D341Med (cell line): ENCODE data around the gene RDH8.

ENCODE experiments used
- DNase-seq: peaks from one replicate; pipeline ENCODE4 v3.0.0; 2012; ENCODE audit warnings: low spot score

Gene RDH8

DNA sequence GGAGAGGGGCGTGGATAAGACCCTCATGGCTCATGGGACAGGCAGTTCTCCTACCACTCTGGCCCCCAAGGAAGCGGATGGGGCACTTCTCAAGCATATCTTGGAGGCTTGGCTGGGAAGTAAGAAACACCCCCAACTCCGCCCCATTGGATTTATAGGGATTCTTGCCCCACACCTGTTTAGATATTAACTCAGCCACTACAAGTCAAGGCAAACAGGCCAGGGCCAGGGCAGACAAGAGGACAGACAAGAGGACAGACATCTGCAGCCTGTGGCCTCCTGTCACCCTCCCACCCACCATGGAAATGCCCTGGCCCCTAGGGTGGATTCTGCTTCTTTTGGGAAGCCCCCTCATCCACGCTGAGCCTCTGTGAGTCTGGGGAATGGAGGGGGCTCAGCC lies 24.1 kb downstream of the RDH8 start:
- no peak for DNase-seq

DNA sequence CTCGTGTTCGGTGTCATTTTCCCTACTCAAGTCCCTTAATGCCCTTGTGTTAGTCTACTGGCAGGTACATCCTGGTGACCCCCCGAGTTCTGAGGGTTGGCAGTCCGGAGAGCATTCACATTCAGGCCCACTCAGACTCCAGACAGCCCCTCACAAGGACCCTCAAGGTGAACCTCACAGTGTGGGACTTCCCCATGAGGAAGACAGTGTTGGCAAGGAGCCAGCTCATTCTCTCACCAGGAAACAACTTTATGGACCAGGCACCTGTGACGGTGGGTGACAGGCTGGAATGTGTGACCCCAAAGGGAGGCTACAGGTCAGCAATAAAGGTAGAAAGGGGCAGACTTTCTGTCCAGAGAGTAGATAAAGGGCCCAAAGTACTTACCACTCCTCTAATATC lies 24.5 kb downstream of the RDH8 start:
- DNase-seq: no peak

DNA sequence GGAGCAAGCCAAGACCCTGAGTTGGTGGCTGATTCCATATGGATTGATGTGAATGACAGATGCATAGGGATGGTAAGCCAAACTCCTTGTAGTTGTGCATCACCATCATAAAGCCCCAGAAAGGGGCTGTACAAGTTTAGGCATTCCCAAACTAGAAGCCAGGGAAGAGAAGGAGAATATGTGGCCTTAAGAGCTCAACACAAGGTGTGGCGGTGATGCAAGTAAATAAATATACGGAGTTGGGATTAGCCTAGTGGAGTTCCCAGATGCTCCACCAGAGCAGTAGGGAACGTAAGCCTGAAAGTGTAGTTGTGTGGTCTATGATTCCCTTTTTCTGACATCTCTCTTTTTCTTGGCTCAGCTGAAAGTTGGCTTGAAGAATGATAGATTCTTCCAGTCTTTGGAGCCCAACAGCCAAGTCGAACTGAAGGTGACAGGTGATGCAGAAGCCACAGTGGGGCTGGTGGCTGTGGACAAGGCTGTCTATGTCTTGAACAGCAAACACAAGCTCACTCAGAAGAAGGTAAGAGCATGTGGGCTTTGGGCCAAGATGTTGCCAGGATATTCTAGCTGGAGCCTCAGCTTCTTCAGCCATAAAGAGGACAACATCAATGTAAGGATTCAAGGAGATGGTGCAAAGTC lies 30.1 kb downstream of the RDH8 start:
- no peak for DNase-seq

DNA sequence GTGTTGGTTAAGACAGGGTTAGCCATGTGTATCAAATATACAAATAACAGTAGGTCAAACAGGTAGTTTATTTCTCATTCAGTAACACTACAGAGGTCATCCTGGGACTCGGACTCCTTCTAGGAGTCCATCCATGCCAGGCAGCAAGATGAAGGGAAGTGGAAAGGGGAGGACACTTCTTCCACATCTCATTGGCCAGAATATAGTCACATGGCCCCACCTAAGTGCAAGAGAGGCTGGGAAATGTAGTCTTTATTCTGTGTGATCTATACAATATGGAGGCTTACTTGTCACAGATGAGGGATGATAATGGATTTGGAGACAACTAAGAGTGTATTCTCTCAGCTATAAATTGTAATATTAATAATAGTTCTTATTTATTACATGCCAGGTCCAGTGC lies 31.1 kb downstream of the RDH8 start:
- DNase-seq: no peak

DNA sequence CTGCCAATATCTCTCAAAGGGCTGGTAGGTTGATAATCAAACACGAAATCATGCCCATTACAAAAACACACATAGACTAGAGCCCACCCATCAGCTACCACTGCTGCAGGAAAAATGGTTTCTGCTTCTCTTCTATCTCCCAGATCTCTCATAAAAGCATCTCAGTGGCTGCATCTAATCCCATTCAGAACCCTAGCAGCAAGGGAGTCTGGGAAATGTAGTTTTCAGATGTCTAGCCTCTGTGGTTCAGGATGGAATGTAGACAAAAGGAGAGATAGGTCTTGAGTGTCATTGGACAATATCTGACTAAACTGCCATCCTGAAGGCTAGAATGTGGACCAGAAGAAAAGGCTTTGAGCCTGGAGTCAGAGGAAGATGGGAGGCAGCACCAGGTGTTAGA lies 32.1 kb downstream of the RDH8 start:
- no peak for DNase-seq

DNA sequence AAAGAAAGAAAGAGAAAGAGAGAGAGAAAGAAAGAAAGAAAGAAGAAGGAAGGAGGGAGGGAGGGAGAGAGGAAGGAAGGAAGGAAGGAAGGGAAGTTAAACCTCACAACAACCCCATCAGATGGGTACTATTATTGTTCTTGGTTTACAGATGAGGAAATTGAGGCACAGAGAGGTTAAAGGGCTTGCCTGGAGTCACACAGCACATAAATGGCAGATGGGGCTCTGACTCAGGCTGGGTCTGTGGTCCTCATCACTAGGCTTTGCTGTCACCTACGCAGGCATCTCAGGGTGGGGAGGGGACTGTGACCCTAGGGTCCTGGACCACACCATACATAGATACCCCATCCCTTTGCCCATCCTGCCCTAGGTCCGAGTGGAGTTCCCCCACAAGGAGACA lies 36.3 kb downstream of the RDH8 start:
- DNase-seq: no peak

DNA sequence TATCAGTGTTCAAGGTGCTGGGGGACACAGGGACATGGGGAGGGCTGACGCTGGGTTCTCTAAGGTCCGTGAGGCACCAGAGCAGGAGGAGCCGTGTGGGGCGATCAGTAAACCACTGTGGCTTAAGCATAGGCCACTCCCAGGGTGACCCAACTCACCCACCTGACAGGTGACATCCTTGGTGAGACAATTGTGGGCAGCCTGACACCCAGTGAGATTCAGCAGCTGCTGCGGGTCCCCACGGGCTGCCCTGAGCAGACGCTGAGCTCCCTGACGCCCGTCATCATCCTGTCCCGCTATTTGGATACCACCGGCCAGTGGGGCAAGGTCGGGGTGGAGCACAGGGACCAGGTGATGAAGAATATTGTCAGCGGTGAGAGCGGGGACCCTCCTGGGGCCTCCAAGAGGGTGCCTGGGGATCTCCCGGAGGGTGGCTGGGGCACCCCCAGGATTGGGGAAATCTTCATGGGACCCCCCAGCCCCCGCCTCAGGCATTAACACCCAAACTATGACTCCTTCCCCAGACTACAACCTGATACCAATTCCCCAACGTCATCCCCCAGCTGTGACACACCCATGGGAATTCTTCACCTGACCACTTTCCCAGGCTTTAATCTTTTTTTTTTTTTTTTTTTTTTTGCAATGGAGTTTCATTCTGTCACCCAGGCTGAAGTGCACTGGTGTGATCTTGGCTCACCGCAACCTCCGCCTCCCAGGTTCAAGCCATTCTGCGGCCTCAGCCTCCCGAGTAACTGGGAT lies 39.5 kb downstream of the RDH8 start:
- no peak for DNase-seq

DNA sequence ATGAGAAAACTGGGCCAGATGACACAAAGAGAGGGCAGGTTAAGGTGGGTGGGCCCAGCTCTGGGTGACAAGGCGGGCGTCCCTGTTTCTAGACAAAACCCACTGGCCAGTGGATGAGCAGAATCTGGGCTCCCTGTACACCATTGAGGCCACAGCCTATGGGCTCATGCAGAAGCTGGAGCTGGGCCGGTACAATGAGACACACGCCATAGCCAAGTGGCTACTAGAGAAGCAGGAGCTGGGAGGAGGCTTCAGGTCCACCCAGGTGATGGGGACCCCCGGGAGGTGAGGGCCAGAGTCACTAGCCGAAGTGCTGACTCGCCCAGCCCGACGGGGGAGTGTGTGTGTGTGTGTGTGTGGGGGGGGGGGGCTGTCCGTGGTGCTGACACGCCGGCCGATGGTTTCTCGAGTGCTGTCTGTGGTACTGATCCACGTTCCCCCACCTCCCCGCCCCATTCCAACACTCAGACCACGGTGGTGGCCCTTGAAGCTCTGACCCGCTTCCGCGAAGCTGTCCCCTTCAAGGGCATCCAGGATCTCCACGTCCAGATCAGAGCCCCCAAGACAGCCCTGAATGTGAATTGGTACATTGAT lies 48.5 kb downstream of the RDH8 start:
- no peak for DNase-seq

DNA sequence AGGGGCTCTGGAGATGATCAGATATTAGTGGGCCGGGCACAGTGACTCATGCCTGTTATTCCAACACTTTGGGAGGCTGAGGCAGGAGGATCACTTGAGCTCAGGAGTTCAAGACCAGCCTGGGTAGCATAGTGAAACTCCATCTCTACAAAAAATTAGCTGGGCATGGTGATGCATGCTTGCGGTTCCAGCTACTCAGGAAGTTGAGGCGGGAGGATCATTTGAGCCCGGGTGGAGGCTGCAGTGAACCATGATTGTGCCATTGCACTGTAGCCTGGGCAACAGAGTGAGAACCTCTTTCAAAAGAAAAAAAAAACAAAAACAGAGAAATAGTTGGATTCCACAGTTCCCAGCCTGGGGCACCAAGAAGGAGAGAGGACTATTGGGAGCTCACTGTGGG lies 54.9 kb downstream of the RDH8 start:
- DNase-seq: no peak

DNA sequence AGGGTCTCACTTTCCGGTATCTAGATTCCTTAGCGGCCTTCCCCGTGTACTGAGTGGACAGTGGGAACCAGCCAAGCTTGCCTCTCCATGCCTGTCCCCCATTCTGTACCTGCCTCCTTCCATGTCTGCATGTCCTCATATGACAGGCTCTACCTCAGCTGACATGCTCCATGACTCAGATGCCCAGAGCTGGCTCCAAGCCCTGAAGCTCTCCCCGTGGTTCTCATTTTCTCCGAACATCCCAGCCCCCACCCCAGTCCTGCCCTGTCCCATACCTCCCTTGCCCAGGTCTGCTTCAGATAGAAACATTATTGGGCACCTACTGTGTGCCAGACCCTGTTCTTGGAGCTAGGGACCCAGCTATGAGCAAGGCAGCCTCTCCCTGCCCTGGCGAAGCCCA lies 55.8 kb downstream of the RDH8 start:
- DNase-seq: no peak

DNA sequence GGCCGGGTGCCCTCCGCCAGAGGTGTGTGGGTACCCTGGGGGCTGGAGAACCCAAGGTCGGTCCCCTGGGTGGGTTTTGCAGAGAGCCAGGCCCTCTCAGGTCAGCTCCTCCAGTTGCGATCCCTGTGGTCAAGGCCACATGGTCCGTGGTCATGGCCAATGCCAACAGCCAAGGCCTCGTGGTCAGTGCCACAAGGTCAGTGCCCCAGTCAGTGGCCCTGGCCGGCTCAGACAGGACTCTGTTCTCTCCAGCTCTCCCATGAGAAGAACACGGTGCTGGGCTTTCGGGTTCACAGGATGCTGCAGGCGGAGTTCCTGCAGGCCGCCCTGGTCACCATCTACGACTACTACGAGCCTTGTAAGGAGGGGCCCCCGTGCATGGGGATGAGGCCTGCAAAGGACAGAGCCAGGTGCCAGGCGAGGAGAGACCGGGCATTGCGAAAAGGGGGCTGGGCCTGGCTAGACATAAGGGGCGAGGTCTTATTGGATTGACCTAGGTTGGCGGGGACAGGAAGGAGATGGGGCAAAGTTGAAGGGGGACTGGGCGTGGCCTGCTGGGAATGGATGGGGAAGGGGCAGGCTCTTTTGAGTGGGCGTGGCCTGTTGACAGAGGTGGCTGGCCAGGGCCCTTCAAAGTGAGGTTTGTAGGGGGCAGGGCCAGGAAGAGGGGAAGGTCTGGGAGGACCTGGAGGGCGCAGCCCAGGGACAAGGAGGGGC lies 57.6 kb downstream of the RDH8 start:
- no peak for DNase-seq
